GM19025 (cell line): Measurements from ENCODE around the gene MACF1.
A peak's percentile ranks its signal among the peaks of the same experiment; 100 is the strongest.

Experiments
- ATAC-seq: cut with Tn5 transposase; IDR thresholded peaks from one replicate; pipeline ENCODE4 v1.9.1; 2021; ENCODE audit warnings: mild to moderate bottlenecking, low read depth, moderate library complexity; ENCODE audit not compliant: unreplicated experiment

Gene MACF1

DNA sequence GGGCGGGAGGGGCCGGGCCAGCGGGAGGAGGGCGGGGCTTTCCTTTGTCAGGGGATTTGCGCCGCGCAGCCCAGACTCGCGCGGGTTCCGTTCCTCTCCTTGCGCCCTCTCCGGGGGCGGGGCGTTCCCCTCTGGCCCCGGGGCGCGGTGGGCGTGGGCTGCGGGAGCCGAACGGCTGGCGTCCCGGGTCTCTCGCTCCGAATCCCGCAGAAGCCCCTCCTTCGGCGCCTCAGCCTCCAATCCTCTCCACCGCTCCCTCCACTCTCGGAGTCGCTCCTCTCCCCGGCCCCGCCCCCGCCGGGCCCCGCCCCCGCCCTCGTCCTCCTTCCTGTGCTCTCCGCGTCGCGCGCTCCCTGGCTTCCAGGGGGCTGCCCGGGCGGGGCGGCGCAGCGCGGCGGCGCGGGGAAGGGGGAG is 204.2 kb downstream of the MACF1 start:
- ATAC-seq = peak; percentile 77

GRCh38 chr1:39409055-39409816 is 204.7 kb downstream of the MACF1 start:
- peak; percentile 21 for ATAC-seq

DNA sequence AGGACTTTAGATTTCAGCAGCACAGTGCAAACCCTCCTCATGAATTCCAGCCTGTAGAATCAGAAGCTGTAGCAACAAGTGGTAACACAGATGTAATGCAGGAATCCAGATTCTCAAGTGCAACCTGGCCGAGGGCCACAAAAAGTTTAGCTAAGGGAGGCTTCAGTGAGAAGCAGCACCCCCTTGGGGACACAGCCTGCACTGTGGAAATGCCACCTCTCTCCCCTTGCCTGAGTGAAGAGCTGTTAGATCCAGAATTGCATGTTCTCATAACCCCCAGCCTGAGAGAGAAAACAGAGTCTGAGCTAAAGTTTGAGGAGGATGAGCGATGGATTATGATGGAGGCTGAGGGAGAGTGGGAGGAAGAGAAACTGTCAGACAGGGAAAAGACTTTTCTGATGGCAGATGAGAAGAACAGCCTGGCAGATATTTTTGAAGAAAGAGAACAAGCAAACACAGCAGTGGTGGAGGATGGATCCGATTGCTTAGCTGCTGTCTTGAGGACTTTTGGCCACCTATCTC is 206.5 kb downstream of the MACF1 start:
- ATAC-seq = no peak

GRCh38 chr1:39411526-39412478 is 207.3 kb downstream of the MACF1 start:
- ATAC-seq = no peak

DNA sequence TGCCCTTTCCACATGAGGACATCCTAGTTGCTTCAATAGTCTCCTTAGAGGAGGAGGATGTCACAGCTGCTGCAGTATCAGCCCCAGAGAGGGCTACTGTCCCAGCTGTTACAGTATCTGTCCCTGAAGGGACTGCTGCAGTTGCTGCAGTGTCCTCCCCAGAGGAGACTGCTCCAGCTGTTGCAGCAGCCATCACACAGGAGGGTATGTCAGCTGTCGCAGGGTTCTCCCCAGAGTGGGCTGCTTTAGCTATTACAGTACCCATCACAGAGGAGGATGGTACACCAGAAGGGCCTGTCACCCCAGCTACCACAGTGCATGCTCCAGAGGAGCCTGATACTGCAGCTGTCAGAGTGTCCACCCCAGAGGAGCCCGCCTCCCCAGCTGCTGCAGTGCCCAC is 208.4 kb downstream of the MACF1 start:
- ATAC-seq = no peak

GRCh38 chr1:39413902-39414528 is 209.5 kb downstream of the MACF1 start:
- no peak for ATAC-seq

DNA sequence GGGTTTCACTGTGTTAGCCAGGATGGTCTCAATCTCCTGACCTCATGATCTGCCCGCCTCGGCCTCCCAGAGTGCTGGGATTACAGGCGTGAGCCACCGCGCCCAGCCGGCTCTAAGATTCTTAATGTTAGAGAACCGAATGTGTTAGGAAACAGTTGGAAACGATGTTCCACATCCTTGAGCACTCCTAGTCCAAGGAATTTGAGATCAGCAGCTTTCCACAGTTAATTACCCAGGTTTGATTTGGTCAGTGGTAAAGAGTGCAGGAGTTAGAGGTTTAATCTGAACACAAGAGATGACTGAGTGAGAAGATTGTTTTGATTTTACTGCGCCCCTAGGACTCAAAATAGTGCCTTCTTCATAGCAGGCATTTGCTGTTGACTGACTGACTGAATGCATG is 211.1 kb downstream of the MACF1 start:
- no peak for ATAC-seq

DNA sequence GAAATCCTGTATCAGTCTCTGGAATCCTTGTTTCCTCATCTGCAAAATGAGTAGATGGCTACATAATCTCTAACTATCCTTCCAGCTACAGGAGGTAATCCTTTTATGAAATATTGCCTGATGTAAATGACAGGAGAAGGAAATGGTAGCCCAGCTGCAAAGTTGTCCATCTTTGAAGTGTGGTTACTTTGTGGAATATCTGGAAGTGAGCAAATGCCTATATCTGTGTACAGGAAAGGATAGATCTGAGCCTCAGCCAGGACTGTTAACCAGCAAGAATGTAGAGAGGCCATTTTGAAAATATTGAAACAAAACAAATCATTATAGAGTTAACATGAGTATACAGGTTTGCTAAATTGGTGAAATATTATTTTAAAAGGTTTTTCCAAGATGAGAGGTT is 212.1 kb downstream of the MACF1 start:
- no peak for ATAC-seq

GRCh38 chr1:39418236-39418635 is 213.7 kb downstream of the MACF1 start:
- no peak for ATAC-seq

DNA sequence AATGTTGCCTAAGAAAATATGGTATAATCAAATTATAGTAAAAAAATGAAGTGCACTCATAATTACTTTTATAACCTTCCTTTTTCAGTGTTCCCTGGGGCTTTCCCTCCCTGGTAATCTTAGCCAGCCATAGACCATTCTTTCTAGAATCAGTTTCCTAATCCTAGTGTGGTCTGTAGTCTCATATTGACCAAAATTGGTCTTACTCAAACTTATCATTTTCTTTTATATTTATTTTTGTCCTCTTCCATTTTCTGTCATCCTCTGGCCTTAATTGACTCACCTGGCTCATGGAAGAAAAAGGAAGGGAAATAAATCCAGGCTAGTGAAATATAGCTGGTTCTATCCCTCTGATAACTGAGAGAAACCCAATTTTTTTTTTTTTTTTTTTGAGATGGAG is 216.0 kb downstream of the MACF1 start:
- no peak for ATAC-seq

DNA sequence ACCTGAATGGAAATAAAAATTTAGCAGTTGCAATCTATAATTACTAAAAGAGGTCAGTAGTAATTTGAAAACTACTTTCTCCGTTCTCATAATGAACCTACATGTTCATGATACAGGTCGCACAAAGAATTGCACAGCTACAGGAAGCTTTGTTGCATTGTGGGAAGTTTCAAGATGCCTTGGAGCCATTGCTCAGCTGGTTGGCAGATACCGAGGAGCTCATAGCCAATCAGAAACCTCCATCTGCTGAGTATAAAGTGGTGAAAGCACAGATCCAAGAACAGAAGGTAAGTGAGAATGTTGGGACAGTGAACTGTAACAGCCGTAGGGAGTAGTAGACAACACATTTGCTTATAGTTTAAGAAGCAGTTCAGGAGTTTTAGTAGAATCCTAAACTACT is 218.1 kb downstream of the MACF1 start:
- no peak for ATAC-seq

- no peak for ATAC-seq
Measured at GRCh38 chr1:39425151-39425550, 220.7 kb downstream of the MACF1 start.

DNA sequence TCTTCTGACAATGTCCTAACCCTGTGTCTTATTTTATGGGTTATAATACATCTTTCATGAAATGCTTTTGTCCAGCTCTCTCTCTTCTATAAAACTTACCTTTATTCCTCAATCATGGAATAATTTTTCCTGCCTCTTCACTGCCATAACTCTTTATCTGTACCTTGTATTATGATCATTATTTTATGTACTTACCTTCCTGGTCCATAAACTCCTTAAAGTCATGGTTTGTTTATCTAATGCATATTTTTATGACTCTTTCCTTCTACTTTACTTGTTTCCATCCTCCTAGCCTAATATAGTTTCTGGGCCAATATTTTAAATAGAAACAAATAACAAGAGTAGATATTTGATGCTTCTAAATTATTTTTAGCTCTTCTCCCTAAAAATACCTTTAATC is 221.1 kb downstream of the MACF1 start:
- no peak for ATAC-seq

DNA sequence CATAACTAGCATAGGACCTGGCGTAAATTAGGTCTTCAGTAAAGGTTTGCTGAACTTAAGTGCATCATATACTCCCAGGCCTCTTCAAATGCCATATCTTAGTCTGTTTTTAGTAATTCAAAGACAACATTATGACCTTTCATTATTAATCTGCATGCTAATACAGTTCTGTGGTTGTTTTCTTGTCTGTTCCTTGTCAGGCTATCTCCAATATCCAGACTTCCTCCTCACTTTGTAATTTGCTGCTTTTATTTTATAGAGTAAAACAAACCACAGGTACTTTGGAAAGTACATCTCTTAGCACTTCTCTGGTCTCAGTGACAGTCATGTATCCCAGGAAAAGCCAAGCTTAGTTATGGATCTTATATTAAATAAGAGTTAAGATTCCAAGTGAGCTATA is 221.9 kb downstream of the MACF1 start:
- ATAC-seq = no peak

- no peak for ATAC-seq
Measured at GRCh38 chr1:39427374-39427773, 222.9 kb downstream of the MACF1 start.

DNA sequence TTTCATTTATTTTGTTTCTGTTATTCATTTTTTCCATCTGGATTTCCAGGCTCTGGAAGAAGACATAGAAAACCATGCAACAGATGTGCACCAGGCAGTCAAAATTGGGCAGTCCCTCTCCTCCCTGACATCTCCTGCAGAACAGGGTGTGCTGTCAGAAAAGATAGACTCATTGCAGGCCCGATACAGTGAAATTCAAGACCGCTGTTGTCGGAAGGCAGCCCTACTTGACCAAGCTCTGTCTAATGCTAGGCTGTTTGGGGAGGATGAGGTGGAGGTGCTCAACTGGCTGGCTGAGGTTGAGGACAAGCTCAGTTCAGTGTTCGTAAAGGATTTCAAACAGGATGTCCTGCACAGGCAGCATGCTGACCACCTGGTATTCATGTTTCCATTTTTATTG is 223.4 kb downstream of the MACF1 start:
- ATAC-seq = no peak

DNA sequence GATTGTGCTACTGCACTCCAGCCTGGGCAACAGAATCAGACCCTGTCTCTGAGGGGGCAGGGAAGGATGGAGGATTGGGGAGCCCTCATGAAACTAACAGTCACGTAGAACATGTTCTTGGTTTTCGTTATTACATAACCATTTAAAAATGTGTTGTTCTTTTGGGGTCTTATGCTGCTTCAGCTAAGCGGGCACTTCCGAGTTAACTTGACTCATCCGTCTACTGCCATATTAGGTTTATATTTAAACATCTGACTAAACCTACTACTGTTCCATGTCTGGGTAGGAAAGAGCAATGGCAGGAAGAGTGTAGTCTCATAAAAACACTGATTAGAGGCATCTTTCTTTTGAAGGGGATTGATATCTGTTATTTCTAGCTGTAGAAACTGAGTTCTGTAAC is 227.4 kb downstream of the MACF1 start:
- no peak for ATAC-seq

- ATAC-seq = no peak
Measured at GRCh38 chr1:39434797-39435395, 230.4 kb downstream of the MACF1 start.

- no peak for ATAC-seq
Measured at GRCh38 chr1:39435597-39435996, 231.1 kb downstream of the MACF1 start.

DNA sequence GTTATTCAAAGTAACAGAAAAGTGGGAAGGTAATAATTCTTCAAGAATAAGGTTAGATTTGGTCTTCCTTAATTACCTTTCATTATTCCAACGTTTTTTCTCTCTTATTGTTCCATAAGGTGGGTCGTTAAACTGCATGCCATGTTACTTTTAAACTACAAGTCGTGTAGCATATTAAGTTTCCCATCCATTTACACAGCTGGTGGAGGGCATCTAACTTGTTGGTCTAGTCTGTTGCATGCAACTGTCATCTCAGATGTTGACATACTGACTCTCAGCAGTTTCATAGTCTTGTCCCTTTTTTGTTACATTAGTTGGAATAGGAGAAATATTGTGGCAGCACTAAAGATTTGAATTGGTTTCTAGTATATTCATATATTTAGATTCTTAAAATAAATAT is 232.3 kb downstream of the MACF1 start:
- ATAC-seq = no peak

DNA sequence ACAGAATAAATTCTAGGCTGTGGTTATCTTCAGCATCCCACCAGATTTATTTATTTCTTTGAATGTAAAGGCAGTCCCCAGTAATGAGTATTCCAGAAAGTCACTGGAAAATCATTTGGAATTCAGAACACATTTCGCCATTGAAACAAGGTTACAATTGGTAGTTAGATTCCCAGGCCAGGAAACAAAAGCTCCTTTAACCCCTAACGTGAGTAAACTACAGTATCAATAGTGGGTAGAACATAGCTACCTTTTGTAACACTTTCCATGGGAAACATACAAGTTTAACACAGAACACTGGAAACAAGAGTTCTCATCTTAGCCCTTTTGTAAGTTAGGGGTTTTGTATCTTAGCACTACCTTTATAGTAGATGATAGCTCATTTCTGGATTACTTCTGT is 233.5 kb downstream of the MACF1 start:
- no peak for ATAC-seq
